ENCODE results near the gene TENM4.

Gene TENM4

GRCh38 chr11:79309407-79309806 is 131.4 kb downstream of the TENM4 start:
- TF ChIP-seq YY1 (IDR thresholded peaks at IDR 0.05; ENCODE audit: low read depth) = no peak
- TF ChIP-seq CEBPB (IDR thresholded peaks at IDR 0.05) = no peak
- no peak for TF ChIP-seq RAD21 (IDR thresholded peaks at IDR 0.05; ENCODE audit: low read depth)
- TF ChIP-seq MAX (IDR thresholded peaks at IDR 0.05) = no peak
- TF ChIP-seq TCF12 (IDR thresholded peaks at IDR 0.05; ENCODE audit: low read depth) = no peak
- TF ChIP-seq, protein P1, sequence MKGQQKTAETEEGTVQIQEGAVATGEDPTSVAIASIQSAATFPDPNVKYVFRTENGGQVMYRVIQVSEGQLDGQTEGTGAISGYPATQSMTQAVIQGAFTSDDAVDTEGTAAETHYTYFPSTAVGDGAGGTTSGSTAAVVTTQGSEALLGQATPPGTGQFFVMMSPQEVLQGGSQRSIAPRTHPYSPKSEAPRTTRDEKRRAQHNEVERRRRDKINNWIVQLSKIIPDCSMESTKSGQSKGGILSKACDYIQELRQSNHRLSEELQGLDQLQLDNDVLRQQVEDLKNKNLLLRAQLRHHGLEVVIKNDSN (IDR thresholded peaks at IDR 0.05) = no peak
- no peak for TF ChIP-seq TAF1 (IDR thresholded peaks at IDR 0.05; ENCODE audit: low read depth)
- no peak for TF ChIP-seq REST (IDR thresholded peaks at IDR 0.05; ENCODE audit: low read depth)
- TF ChIP-seq EGR1 (IDR thresholded peaks at IDR 0.05) = no peak
- no peak for TF ChIP-seq TEAD4 (IDR thresholded peaks at IDR 0.05)
- no peak for TF ChIP-seq ZBTB7A (IDR thresholded peaks at IDR 0.05; ENCODE audit: low read depth)

GRCh38 chr11:79308429-79308828 is 132.4 kb downstream of the TENM4 start:
- TF ChIP-seq RAD21 (IDR thresholded peaks at IDR 0.05; ENCODE audit: low read depth) = no peak
- no peak for TF ChIP-seq REST (IDR thresholded peaks at IDR 0.05; ENCODE audit: low read depth)
- TF ChIP-seq TCF12 (IDR thresholded peaks at IDR 0.05; ENCODE audit: low read depth) = no peak
- no peak for TF ChIP-seq FOXM1 (IDR thresholded peaks at IDR 0.05; ENCODE audit: borderline replicate concordance, low read depth)
- no peak for TF ChIP-seq NFIC (IDR thresholded peaks at IDR 0.05)
- TF ChIP-seq MAX (IDR thresholded peaks at IDR 0.05) = no peak
- TF ChIP-seq YY1 (IDR thresholded peaks at IDR 0.05; ENCODE audit: low read depth) = no peak
- TF ChIP-seq EGR1 (IDR thresholded peaks at IDR 0.05) = no peak
- TF ChIP-seq TAF1 (IDR thresholded peaks at IDR 0.05; ENCODE audit: low read depth) = no peak
- TF ChIP-seq CREB1 (IDR thresholded peaks at IDR 0.05; ENCODE audit: low read depth) = no peak
- no peak for TF ChIP-seq EP300 (IDR thresholded peaks at IDR 0.05; ENCODE audit: borderline replicate concordance)

DNA sequence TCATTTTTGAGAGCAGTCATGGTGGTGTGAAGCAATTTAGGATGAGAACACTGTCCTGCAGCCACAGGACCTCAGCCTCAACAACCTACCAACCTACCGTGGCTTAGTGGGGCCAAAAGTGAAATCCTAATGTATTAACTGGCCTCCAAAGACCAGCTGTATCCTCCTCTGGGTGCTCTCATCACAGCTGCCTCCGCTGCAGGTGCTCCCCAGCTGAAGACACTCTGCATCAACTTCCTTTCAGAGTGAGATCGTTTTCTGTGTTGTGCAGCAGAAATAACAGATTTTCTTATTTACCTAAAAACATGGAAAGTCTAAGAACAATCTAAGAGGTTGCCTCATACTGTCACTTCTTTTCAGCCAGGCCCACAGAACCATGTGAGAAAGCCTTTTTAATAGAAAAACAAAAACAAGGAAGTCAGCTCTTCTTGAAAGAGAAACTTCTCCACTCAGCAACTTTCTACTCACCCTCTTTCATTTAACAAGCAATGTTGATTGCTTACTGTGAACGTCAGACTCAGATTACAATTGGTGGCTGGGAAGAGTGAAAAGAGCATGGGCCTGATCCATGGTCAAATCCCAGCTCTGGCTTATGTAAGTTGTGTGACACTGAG is 136.1 kb downstream of the TENM4 start:
- no peak for TF ChIP-seq EGR1 (IDR thresholded peaks at IDR 0.05)
- no peak for TF ChIP-seq TEAD4 (IDR thresholded peaks at IDR 0.05)
- no peak for TF ChIP-seq EP300 (IDR thresholded peaks at IDR 0.05; ENCODE audit: borderline replicate concordance)
- TF ChIP-seq ZBTB7A (IDR thresholded peaks at IDR 0.05; ENCODE audit: low read depth) = no peak
- no peak for TF ChIP-seq REST (IDR thresholded peaks at IDR 0.05; ENCODE audit: low read depth)
- no peak for TF ChIP-seq NFIC (IDR thresholded peaks at IDR 0.05)
- TF ChIP-seq MAX (IDR thresholded peaks at IDR 0.05) = no peak
- TF ChIP-seq, protein P1 (IDR thresholded peaks at IDR 0.05) = no peak
- TF ChIP-seq CEBPB (IDR thresholded peaks at IDR 0.05) = no peak
- TF ChIP-seq FOXM1 (IDR thresholded peaks at IDR 0.05; ENCODE audit: borderline replicate concordance, low read depth) = no peak
- no peak for TF ChIP-seq YY1 (IDR thresholded peaks at IDR 0.05; ENCODE audit: low read depth)
- no peak for TF ChIP-seq TCF12 (IDR thresholded peaks at IDR 0.05; ENCODE audit: low read depth)
- TF ChIP-seq CREB1 (IDR thresholded peaks at IDR 0.05; ENCODE audit: low read depth) = no peak
- no peak for TF ChIP-seq TAF1 (IDR thresholded peaks at IDR 0.05; ENCODE audit: low read depth)
- TF ChIP-seq RAD21 (IDR thresholded peaks at IDR 0.05; ENCODE audit: low read depth) = no peak

DNA sequence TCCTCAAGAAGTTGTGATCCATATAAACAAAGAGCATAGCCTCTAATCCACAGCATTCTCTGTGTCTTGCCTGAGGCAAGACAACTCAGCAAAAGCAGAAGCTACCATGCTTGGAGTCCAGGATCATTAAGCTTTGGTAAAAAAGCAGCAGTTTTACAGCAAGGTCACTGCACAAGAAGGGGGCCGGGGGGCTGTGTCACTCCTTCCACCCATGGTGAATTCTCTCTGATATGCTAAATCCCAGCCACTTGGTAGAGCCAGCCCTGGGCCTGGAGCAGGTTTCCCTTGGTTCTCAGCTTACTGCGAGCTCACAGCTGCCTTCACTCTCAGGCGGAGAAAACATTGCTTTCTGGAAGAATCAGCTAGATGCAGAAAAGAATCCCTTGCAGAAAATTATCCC is 144.7 kb downstream of the TENM4 start:
- TF ChIP-seq RAD21 (IDR thresholded peaks at IDR 0.05; ENCODE audit: low read depth) (no peak), REST (IDR thresholded peaks at IDR 0.05; ENCODE audit: low read depth) (no peak), TAF1 (IDR thresholded peaks at IDR 0.05; ENCODE audit: low read depth) (no peak), EGR1 (IDR thresholded peaks at IDR 0.05) (no peak), NFIC (IDR thresholded peaks at IDR 0.05) (no peak), ZBTB7A (IDR thresholded peaks at IDR 0.05; ENCODE audit: low read depth) (no peak), TCF12 (IDR thresholded peaks at IDR 0.05; ENCODE audit: low read depth) (no peak)
- TF ChIP-seq, protein P1 (IDR thresholded peaks at IDR 0.05) = no peak

All from Ishikawa (cell line).